Stimulated activated CD8-positive, alpha-beta memory T cell treated with anti-CD3 and anti-CD28 coated beads, Interleukin-15, amount 100 ng/mL, for 48 hours (primary cell): ENCODE data around the gene GRID2IP.

ENCODE experiments used
- DNase-seq, 2 donors: peaks; one replicate each; pipeline ENCODE4 v3.0.0-alpha.2; 2020; ENCODE audit warnings: low read depth in 2 of 2

Gene GRID2IP

DNA sequence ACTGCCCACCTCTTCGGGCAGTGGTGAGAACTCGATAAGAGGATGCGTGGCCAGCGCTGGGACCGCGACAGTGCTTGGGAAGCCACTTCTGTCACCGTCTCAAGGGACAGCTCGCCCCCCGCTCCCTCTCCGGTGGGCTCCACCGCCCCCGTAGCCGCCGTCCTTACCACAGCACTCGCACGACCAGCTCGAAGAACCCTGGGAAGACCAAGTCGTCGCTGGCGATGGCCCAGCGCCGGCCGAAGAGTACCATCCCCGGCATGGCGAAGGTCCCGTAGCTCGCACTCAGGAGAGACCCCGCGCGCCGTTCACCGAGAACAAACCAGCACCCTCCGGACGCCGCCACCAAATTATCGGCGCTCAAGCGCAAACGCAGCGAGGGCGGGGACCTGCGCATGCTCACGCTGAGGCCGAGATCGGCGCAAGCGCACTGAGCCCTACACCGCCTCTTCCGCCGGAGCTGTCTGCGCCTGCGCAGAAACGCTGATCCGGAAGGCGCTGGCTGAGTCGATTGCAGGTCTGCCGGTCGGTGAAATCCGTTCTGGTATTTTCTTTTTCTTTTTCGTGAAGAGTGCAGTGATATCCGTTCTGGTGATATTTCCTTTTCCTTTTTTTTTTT lies 103.6 kb downstream of the GRID2IP start, which contains the start of gene DAGLB:
Gene DAGLB (minus strand): TSS at position 374 of the 619 bp plus-strand sequence. CDS start 112 bp downstream, at position 262.
- peak; percentile 90 to 93 for DNase-seq
